ENCODE data around the gene PDCD1LG2.
"Not testable (repeated sequence)": the region's sequence is repeated elsewhere in the genome, so short reads cannot be mapped to it uniquely, and the experiment has no call there.

PDCD1LG2 gene

DNA sequence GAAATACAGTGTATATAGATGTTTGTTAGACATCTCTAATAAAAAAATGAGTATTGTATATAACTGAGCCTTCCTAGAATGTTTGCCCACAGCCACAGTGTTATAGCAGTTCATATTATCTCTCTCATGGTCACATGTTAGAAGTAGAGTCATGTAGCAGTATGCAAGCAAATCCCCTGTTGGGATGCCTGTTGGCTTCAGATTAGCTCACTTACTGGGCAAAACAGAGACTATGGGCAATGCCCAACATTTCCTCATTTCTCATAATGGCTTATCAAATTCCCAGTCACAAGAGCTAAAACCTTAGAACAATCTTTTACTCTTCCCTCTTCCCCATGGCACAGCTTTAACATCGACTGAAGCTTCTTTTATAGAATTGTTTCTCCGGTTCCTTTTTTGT, 27.0 kb upstream of the PDCD1LG2 start:
- DNase-seq (no peak), ATAC-seq (replicated peaks) (no peak)
- H3K4me3 Mint-ChIP-seq, result no peak overlapping the region
- H3K9me3 Mint-ChIP-seq, result no peaks in the 10 kb centered on the region
- H3K27ac Mint-ChIP-seq, result no peak overlapping the region
- H3K36me3 Mint-ChIP-seq (ENCODE audit: insufficient read depth), result no peaks in the 10 kb centered on the region
- H3K27me3 Mint-ChIP-seq, result peaks cover 5 to 10% of the 10 kb centered on the region in 2 donors
- H3K4me1 Mint-ChIP-seq (ENCODE audit: low read depth in 2 of 2), result peaks cover 0 to 4% of the 10 kb centered on the region in 2 donors

DNA sequence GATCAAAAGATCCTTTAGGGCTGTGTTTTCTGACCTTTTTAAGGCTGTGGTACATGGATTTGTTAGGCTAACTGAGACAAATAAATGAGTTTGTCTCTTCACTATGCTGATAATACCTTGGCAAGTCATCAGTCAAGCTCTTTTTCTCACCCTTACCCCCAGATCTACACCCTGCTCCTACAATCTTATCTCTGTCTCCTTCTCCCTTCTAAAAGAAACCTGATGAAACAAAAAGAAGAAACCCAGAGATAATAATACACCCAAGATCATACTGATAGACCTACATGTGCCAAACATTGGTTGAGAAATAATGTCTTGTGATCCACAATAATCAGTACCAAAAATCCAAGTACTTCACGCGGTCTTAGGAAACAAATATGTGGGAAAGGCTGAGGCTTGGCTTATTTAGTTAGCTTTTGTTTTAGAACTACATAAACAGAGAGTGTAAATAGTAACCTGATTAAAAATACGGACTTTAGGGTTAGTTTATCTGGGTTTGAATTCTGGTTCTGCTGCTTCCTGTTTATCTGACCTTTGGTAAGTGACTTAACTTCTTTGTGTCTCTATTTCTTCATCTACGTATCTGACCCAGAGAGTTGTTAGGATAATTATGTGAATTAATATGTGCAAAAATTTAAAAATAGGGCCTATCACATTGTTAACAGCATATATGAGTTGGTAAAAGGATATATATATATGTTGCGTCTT, 24.8 kb upstream of the PDCD1LG2 start:
- no peak for DNase-seq
- H3K4me1 Mint-ChIP-seq (ENCODE audit: low read depth in 2 of 2), result peaks cover 0 to 1% of the 10 kb centered on the region in 2 donors
- no peaks in the 10 kb centered on the region for H3K9me3 Mint-ChIP-seq
- H3K27ac Mint-ChIP-seq, result no peak overlapping the region
- no peak overlapping the region for H3K4me3 Mint-ChIP-seq
- no peak for ATAC-seq (replicated peaks)
- H3K27me3 Mint-ChIP-seq, result peaks cover 2 to 10% of the 10 kb centered on the region in 2 donors
- no peaks in the 10 kb centered on the region for H3K36me3 Mint-ChIP-seq (ENCODE audit: insufficient read depth)

DNA sequence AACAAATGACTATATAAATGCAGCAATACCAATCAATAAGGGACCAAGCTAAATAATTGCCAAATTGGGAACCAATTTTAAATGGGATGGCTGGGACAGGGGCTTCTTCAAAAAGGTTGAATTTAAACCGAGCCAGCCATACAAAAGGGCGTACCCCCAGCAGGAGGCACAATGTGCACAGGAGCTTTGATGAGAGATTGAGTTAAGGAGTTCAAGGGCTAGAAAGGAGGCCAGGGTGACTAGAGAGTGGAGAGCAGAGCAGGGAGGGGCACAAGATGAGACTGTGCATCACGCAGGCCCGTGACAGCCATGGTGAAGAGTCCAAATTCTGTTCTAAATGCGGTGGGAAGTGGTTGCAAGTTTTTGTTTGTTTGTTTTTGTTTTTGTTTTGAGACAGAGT, 23.3 kb upstream of the PDCD1LG2 start:
- DNase-seq (no peak), ATAC-seq (replicated peaks) (no peak)
- peaks cover 0 to 6% of the 10 kb centered on the region in 2 donors for H3K27me3 Mint-ChIP-seq
- H3K36me3 Mint-ChIP-seq (ENCODE audit: insufficient read depth), result no peaks in the 10 kb centered on the region
- no peaks in the 10 kb centered on the region for H3K9me3 Mint-ChIP-seq
- H3K4me1 Mint-ChIP-seq (ENCODE audit: low read depth in 2 of 2), result no peaks in the 10 kb centered on the region
- H3K27ac Mint-ChIP-seq, result no peak overlapping the region
- no peak overlapping the region for H3K4me3 Mint-ChIP-seq

DNA sequence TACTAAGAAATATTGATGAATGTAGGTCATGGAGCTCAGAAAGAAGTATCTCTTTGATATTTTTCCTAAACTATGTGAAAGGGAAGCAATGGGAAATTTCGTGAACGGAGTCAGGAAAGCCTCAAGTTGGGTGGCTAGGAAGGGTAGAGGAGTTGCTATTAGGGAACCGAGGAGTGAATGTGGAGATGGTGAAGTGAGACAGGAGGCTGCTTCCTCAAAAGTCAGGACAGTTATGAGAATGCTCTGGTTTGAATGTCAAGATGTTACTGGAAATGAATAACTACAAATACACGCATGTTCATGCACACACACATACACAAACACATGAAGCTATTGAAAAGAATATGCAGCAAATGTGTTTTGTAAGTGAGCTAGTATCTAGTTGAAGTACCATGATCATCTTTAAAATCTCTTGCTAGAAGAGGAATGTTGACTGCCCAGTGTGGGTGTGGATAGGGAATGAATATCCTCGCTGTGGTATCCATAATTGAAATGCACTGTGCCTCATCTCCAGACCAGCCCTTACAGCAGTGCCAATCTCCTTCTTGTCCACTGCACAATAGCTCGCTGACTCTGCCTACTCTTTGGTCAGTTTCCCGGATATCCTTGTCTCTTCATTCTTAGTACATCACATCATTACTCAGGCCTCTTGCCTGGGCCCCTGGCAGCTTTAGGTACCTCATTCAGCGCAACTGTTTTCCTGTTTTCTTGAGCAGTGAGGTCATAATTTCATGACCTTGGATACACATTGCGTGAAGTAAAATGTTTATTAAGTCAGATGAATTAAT, 21.9 kb upstream of the PDCD1LG2 start:
- Mint-ChIP-seq H3K36me3 (ENCODE audit: insufficient read depth) (no peaks in the 10 kb centered on the region), H3K27ac (no peak overlapping the region), H3K9me3 (no peaks in the 10 kb centered on the region), H3K4me1 (ENCODE audit: low read depth in 2 of 2) (peaks cover 0 to under 1% of the 10 kb centered on the region in 2 donors), H3K27me3 (no peaks in the 10 kb centered on the region), H3K4me3 (no peak overlapping the region)
- DNase-seq, result no peak
- no peak for ATAC-seq (replicated peaks)

DNA sequence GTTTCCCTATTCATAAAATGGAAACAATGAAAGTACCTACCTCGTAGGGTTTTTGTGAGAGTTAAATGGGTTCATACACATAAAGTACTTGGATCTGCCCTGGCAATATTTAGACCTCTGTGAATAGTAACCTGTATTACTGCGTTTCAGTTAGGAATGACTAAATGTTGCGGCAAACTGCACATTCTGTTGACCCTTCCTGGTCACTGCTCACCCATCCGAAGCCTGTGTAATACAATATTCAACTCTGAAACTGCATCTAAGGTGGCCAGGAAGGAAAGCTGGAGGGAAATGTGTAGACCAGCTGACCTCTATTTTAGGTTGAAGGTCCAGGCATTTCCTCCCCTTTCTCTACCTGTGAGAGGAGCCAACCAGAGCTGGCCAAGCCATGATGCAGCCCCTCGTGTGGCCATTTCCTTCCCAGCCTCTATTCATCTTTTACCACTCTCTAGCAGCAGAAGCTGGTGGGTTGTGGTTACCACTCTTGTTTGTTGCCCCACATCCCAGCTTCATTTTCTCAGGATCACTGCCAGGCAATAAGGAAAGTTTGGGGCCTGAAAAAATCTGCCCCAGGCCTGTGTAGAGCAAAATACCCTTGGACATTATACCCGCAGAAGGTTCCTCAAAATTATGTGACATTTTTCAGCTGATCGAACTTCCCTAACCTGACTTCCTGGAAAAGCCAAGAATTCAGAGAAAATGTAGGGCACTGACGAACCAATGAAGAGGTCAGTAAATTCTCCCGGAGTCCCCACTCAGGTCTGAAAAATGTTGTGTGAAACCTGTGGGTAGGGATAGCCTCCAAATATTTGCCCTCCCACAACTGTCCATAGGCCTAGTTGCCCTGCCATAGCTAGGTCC, 20.5 kb upstream of the PDCD1LG2 start:
- H3K27me3 Mint-ChIP-seq, result no peaks in the 10 kb centered on the region
- H3K4me1 Mint-ChIP-seq (ENCODE audit: low read depth in 2 of 2), result peaks cover 0 to 7% of the 10 kb centered on the region in 2 donors
- no peaks in the 10 kb centered on the region for H3K36me3 Mint-ChIP-seq (ENCODE audit: insufficient read depth)
- ATAC-seq (replicated peaks), result no peak
- no peak for DNase-seq
- no peaks in the 10 kb centered on the region for H3K9me3 Mint-ChIP-seq
- no peak overlapping the region for H3K27ac Mint-ChIP-seq
- H3K4me3 Mint-ChIP-seq, result no peak overlapping the region

DNA sequence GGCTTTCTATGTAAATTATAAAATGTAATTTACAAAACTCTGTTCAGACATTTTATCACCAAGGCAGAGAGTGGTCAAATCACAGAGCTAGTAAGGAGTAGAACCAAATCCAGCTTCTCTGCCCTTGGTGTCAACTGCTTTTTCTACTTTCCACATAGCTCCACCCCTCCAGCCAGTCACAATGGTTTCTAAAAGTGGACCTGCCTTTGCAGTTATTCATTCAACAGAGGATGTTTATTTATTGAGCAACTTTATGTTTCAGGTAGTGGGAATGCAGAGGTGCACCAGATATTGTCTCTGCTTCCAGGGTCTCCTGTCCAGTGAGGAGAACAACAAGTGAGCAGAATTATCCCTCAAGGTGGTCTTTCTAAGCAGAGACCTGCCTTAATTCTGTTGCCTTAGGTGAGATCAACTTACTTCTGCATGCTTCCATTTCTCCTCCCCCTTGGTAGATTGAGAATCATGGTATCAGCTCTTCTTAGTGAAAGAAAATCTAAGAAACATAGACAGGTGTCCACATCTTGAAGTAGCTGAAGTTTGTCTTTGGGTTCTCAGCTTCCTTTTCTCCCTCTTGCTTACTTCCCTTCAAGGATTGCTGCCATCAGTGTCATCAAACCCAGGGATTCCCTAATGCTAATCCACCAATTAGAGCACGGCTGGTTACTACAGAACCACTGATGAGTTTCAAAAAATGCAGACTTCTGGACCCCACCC, 17.2 kb upstream of the PDCD1LG2 start:
- Mint-ChIP-seq H3K27ac (peak overlapping the region in 1 of 2 donors; percentile 63), H3K36me3 (ENCODE audit: insufficient read depth) (no peaks in the 10 kb centered on the region), H3K4me3 (no peak overlapping the region), H3K4me1 (ENCODE audit: low read depth in 2 of 2) (peaks cover 0 to 7% of the 10 kb centered on the region in 2 donors), H3K27me3 (no peaks in the 10 kb centered on the region), H3K9me3 (no peaks in the 10 kb centered on the region)
- ATAC-seq (replicated peaks) (no peak), DNase-seq (no peak)

DNA sequence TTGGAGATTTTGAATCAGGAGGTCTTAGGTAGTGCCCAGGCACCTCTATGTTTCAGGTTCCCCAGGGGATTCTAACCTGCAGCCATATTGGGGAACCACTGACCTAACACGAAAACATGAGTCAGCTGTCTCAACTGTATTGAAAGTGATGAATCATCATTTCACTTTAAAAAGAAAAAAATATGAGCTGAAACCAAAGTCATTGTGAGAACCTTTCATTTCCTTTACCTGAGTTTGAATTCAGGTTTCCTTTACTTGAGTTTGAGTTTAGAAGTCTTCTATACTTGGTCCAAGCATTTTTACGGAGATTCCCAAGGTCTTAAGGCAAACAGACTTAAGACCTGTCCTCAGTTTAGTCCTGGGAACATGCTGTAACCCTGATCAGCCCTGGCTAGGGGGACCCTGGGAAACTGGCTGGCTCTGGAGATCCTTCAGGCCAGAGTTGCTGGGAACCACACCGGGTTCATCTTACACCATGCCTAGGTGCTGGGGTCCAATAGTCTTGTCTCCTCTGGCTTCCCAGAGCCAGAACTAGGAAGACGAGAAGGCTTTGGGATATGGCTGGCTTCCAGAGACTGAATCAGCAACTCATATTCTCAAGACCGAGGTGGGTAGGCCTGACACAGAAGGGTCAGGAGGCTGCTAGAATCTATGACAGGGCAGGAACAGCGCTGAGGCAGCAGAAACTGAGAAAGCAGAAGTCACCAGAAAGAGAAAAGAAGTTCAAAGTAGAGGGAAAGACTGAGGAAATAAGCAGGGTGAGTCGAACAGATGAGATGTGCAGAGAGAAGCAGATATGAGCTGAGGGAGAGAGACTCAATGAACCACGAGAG, 16.4 kb upstream of the PDCD1LG2 start:
- Mint-ChIP-seq H3K27me3 (no peaks in the 10 kb centered on the region), H3K36me3 (ENCODE audit: insufficient read depth) (no peaks in the 10 kb centered on the region), H3K4me1 (ENCODE audit: low read depth in 2 of 2) (peaks cover 0 to 7% of the 10 kb centered on the region in 2 donors), H3K4me3 (no peak overlapping the region), H3K9me3 (no peaks in the 10 kb centered on the region), H3K27ac (peak overlapping the region in 1 of 2 donors; percentile 63)
- DNase-seq (no peak), ATAC-seq (replicated peaks) (no peak)

DNA sequence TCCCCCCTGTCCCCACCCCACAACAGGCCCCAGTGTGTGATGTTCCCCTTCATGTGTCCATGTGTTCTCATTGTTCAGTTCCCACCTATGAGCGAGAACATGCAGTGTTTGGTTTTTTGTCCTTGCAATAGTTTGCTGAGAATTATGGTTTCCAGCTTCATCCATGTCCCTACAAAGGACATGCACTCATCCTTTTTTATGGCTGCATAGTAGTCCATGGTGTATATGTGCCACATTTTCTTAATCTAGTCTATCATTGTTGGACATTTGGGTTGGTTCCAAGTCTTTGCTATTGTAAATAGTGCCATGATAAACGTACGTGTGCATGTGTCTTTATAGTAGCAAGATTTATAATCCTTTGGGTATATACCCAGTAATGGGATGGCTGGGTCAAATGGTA, 15.6 kb upstream of the PDCD1LG2 start:
- H3K36me3 Mint-ChIP-seq (ENCODE audit: insufficient read depth); H3K4me1 Mint-ChIP-seq (ENCODE audit: low read depth in 2 of 2); H3K4me3 Mint-ChIP-seq; ATAC-seq (replicated peaks); H3K27ac Mint-ChIP-seq; DNase-seq; H3K27me3 Mint-ChIP-seq; H3K9me3 Mint-ChIP-seq: not testable (repeated sequence)

DNA sequence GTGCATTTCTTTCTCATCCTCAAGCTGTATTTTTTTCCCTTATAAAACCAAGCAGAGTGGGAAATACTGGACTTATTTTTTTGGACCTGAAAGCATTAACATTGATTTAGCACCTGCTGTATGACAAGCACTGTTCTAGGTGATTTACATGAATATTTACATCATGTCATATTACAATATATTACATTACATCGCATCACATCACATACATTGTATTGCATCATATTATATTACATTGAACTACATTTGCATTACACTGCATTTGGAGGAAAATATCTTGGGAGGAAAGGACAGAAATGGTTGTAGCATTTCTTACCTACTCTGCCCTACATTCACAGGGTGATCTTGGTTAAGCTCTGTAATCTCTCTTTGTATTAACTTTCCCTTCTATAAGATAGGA, 11.2 kb upstream of the PDCD1LG2 start:
- H3K4me1 Mint-ChIP-seq (ENCODE audit: low read depth in 2 of 2), result peaks cover 0 to 1% of the 10 kb centered on the region in 2 donors
- H3K4me3 Mint-ChIP-seq, result no peak overlapping the region
- no peak for DNase-seq
- peaks cover 0 to 10% of the 10 kb centered on the region in 2 donors for H3K27me3 Mint-ChIP-seq
- no peak overlapping the region for H3K27ac Mint-ChIP-seq
- H3K9me3 Mint-ChIP-seq, result no peaks in the 10 kb centered on the region
- H3K36me3 Mint-ChIP-seq (ENCODE audit: insufficient read depth), result no peaks in the 10 kb centered on the region
- ATAC-seq (replicated peaks), result no peak

DNA sequence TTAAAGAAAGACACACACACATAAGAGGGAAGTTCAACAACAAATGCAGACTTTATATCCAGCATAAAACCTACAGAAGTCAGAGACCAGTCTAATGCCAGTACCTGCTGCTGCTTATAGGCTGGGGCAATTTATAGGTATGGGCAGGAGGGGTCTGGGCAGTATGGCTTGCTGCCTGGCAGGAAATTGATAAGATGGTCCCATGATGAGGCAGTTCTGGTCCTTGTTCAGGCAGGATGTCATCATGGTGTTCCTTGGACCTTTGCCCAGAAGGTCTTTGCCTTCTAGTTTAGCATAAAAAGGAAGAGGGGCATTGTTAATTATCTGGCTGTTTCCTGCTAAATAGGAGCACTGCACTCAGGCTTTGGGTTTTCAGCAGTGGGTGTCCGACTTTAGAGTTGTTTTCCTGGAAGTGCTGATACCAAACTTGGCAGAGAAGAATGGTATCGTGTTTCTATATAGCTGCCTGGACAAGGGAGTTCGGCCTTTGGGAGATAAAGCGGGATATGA, 10.4 kb upstream of the PDCD1LG2 start:
- Mint-ChIP-seq H3K27ac (no peak overlapping the region), H3K9me3 (peaks cover 0 to 7% of the 10 kb centered on the region in 2 donors), H3K4me1 (ENCODE audit: low read depth in 2 of 2) (peaks cover 2 to 3% of the 10 kb centered on the region in 2 donors), H3K36me3 (ENCODE audit: insufficient read depth) (no peaks in the 10 kb centered on the region), H3K4me3 (no peak overlapping the region), H3K27me3 (peaks cover 0 to 10% of the 10 kb centered on the region in 2 donors)
- DNase-seq, result no peak
- no peak for ATAC-seq (replicated peaks)

DNA sequence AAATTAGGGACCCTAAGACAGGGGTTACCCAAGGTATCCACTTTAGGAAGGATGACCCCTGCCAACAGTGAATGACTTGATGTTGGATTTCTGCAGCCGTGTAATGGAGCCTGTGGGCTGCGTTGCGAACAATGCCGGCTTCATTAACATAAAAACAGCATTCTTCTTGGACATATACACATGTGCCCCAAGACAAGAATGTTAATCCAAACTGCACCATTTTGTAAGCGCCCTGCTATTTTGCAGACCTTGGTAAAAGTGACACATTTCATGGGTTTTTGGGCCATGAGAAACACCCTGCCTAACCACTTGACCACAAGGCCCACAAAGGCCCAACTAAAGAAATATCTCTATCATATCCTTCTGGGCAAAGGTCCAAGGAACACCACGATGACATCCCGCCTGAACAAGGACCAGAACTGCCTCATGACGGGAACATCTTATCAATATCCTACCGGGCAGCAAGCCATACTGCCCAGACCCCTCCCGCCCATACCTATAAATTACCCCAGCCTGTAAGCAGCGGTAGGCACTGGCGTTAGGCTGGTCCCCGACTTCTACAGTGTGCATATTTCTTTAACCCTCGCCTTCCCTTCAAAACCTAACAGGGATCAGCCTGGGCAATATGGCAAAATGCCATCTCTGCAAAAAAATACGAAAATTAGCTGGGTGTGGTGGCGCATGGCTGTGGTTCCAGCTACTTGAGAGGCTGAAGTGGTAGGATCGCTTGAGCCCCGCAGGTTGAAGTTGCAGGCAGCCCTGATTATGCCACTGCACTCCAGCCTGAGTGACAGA, 9.7 kb upstream of the PDCD1LG2 start:
- Mint-ChIP-seq H3K4me3 (no peak overlapping the region), H3K9me3 (peaks cover 0 to 10% of the 10 kb centered on the region in 2 donors), H3K27me3 (peaks cover 0 to 10% of the 10 kb centered on the region in 2 donors), H3K36me3 (ENCODE audit: insufficient read depth) (no peaks in the 10 kb centered on the region), H3K4me1 (ENCODE audit: low read depth in 2 of 2) (peaks cover 2 to 4% of the 10 kb centered on the region in 2 donors), H3K27ac (no peak overlapping the region)
- no peak for DNase-seq
- ATAC-seq (replicated peaks), result no peak

Data from effector memory CD8-positive, alpha-beta T cell (primary cell).